ENCODE results near the gene PPP6R1.

DNA sequence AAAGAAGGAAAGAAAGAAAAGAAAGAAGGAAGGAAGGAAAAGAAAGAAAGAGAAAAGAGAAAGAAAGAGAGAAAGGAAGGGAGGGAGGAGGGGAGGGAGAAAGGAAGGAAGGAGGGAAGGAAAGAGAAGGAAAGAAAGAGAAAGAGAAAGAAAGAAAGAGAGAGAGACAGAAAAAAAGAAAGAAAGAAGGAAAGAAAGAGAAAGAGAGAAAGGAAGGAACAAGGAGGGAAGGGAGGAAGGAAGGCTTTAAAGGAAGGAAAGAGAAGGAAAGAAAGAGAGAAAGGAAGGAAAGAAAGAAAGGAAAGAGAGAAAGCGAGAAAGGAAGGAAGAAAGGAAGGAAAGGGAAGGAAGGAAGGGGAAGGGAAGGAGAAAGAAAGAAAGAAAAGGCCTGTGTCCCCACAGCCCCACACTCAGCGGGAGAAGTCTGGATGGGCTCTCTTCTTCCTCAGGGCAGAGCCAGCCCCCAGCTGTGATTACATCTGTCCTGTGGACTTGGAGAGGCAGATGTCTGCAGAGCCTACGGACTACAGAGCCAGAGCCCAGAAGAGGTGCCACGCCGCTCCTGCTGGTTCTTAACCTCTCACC lies 59.1 kb downstream of the PPP6R1 start:
- TF ChIP-seq, protein P1, sequence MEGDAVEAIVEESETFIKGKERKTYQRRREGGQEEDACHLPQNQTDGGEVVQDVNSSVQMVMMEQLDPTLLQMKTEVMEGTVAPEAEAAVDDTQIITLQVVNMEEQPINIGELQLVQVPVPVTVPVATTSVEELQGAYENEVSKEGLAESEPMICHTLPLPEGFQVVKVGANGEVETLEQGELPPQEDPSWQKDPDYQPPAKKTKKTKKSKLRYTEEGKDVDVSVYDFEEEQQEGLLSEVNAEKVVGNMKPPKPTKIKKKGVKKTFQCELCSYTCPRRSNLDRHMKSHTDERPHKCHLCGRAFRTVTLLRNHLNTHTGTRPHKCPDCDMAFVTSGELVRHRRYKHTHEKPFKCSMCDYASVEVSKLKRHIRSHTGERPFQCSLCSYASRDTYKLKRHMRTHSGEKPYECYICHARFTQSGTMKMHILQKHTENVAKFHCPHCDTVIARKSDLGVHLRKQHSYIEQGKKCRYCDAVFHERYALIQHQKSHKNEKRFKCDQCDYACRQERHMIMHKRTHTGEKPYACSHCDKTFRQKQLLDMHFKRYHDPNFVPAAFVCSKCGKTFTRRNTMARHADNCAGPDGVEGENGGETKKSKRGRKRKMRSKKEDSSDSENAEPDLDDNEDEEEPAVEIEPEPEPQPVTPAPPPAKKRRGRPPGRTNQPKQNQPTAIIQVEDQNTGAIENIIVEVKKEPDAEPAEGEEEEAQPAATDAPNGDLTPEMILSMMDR (IDR thresholded peaks at IDR 0.05), result no peak
- no peak for TF ChIP-seq POLR2A (IDR thresholded peaks at IDR 0.05)

Measured in uterus (tissue), 2 donors.